ENCODE results near the gene PHC3. TPM values are rescaled to one million over a fixed set of nuclear protein-coding genes. Genes with fewer than 3 reads are reported as not detected.

The PHC3 gene
- polyA plus RNA-seq, 1 donor from 2014 or later, result 18.6 TPM

- Histone ChIP-seq H3K27me3 (ENCODE audit: insufficient read depth, low read depth, low read length) (no peaks in the 10 kb centered on the region), H3K9ac (ENCODE audit: low read length) (no peak overlapping the region), H3K9me2 (ENCODE audit: insufficient read depth, low read length) (no peaks in the 10 kb centered on the region), H3K4me2 (ENCODE audit: low read length) (no peak overlapping the region), H3K9me3 (ENCODE audit: low read length) (no peaks in the 10 kb centered on the region), H3K4me3 (ENCODE audit: low read length) (no peak overlapping the region), H3K79me2 (replicated peaks; ENCODE audit: insufficient read depth, low read length) (no peaks in the 10 kb centered on the region), H3F3A (ENCODE audit: insufficient read depth, low read length, poor library complexity, severe bottlenecking) (no peaks in the 10 kb centered on the region), H2AFZ (ENCODE audit: low read depth, low read length) (no peak overlapping the region), H3K27ac (ENCODE audit: low read length) (no peak overlapping the region), H3K36me3 (ENCODE audit: insufficient read depth, low read length) (peaks cover 7% of the 10 kb centered on the region), H4K20me1 (ENCODE audit: insufficient read depth) (no peaks in the 10 kb centered on the region)
- TF ChIP-seq TAF1 (IDR thresholded peaks at IDR 0.05; ENCODE audit: low read depth) (no peak), RAD21 (conservative IDR thresholded peaks at IDR 0.05) (no peak), CTCF (IDR thresholded peaks at IDR 0.05; ENCODE audit: poor library complexity, severe bottlenecking) (no peak), SMC3 (conservative IDR thresholded peaks at IDR 0.05; ENCODE audit: poor library complexity) (no peak), MXI1 (conservative IDR thresholded peaks at IDR 0.05; ENCODE audit: poor library complexity, severe bottlenecking) (no peak), EP300 (conservative IDR thresholded peaks at IDR 0.05; ENCODE audit: poor library complexity, severe bottlenecking) (no peak), POLR2AphosphoS5 (IDR thresholded peaks at IDR 0.05) (no peak), EZH2 (IDR thresholded peaks at IDR 0.05; ENCODE audit: borderline replicate concordance, insufficient read depth, low read length, poor library complexity, severe bottlenecking) (no peak)
- TF ChIP-seq, protein P1, sequence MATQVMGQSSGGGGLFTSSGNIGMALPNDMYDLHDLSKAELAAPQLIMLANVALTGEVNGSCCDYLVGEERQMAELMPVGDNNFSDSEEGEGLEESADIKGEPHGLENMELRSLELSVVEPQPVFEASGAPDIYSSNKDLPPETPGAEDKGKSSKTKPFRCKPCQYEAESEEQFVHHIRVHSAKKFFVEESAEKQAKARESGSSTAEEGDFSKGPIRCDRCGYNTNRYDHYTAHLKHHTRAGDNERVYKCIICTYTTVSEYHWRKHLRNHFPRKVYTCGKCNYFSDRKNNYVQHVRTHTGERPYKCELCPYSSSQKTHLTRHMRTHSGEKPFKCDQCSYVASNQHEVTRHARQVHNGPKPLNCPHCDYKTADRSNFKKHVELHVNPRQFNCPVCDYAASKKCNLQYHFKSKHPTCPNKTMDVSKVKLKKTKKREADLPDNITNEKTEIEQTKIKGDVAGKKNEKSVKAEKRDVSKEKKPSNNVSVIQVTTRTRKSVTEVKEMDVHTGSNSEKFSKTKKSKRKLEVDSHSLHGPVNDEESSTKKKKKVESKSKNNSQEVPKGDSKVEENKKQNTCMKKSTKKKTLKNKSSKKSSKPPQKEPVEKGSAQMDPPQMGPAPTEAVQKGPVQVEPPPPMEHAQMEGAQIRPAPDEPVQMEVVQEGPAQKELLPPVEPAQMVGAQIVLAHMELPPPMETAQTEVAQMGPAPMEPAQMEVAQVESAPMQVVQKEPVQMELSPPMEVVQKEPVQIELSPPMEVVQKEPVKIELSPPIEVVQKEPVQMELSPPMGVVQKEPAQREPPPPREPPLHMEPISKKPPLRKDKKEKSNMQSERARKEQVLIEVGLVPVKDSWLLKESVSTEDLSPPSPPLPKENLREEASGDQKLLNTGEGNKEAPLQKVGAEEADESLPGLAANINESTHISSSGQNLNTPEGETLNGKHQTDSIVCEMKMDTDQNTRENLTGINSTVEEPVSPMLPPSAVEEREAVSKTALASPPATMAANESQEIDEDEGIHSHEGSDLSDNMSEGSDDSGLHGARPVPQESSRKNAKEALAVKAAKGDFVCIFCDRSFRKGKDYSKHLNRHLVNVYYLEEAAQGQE (IDR thresholded peaks at IDR 0.05; ENCODE audit: borderline replicate concordance), result no peak
Observed at GRCh38 chr3:170089862-170090600, 91.5 kb downstream of the PHC3 start.

- Histone ChIP-seq H3K9me3 (ENCODE audit: low read length) (no peaks in the 10 kb centered on the region), H3K4me2 (ENCODE audit: low read length) (no peak overlapping the region), H3K4me3 (ENCODE audit: low read length) (no peak overlapping the region), H3K27ac (ENCODE audit: low read length) (no peak overlapping the region), H4K20me1 (ENCODE audit: insufficient read depth) (no peaks in the 10 kb centered on the region), H3K9ac (ENCODE audit: low read length) (no peak overlapping the region), H3K9me2 (ENCODE audit: insufficient read depth, low read length) (no peaks in the 10 kb centered on the region), H3K36me3 (ENCODE audit: insufficient read depth, low read length) (no peaks in the 10 kb centered on the region), H2AFZ (ENCODE audit: low read depth, low read length) (no peak overlapping the region), H3K27me3 (ENCODE audit: insufficient read depth, low read depth, low read length) (no peaks in the 10 kb centered on the region), H3F3A (ENCODE audit: insufficient read depth, low read length, poor library complexity, severe bottlenecking) (no peaks in the 10 kb centered on the region), H3K79me2 (replicated peaks; ENCODE audit: insufficient read depth, low read length) (no peaks in the 10 kb centered on the region)
- no peak for TF ChIP-seq SMC3 (conservative IDR thresholded peaks at IDR 0.05; ENCODE audit: poor library complexity)
- TF ChIP-seq, protein P1 (IDR thresholded peaks at IDR 0.05; ENCODE audit: borderline replicate concordance), result no peak
- no peak for TF ChIP-seq CTCF (IDR thresholded peaks at IDR 0.05; ENCODE audit: poor library complexity, severe bottlenecking)
- TF ChIP-seq RAD21 (conservative IDR thresholded peaks at IDR 0.05), result no peak
- no peak for TF ChIP-seq EZH2 (IDR thresholded peaks at IDR 0.05; ENCODE audit: borderline replicate concordance, insufficient read depth, low read length, poor library complexity, severe bottlenecking)
- TF ChIP-seq MXI1 (conservative IDR thresholded peaks at IDR 0.05; ENCODE audit: poor library complexity, severe bottlenecking), result no peak
- no peak for TF ChIP-seq EP300 (conservative IDR thresholded peaks at IDR 0.05; ENCODE audit: poor library complexity, severe bottlenecking)
- no peak for TF ChIP-seq TAF1 (IDR thresholded peaks at IDR 0.05; ENCODE audit: low read depth)
- TF ChIP-seq POLR2AphosphoS5 (IDR thresholded peaks at IDR 0.05), result no peak
Observed at GRCh38 chr3:170085396-170085795, 96.1 kb downstream of the PHC3 start.

Data from neural cell (in vitro differentiated cells).